Endometrium (tissue), 2 donors: ENCODE data around the gene CALML3.

Experiments used
- FAIRE-seq: peaks from 2 replicates; lab custom pipeline; 2012; peaks lifted over from hg19 to GRCh38; lab: Jason Lieb, UNC
- donor health status: control.
- donor health status: control.

CALML3 gene

DNA sequence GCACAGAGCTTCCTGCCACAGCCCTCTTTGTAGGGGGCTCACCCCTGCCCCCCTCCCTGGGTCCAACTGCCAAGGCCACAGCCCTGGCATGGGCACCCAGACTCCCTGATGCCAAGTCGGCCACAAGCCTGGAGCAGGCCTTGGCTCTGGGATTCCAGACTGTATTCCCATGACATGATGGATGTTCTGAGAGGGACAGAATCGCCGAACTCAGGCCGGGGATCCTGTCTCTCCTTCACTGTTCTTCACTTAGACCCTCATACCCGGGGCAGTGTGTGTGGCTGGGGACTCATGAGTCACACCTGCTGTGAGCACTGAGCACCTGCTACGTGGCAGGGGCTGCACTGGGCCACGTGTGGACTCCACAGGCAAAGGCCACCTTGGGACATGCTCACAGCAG, 33.3 kb upstream of the CALML3 start:
- no peak for FAIRE-seq

DNA sequence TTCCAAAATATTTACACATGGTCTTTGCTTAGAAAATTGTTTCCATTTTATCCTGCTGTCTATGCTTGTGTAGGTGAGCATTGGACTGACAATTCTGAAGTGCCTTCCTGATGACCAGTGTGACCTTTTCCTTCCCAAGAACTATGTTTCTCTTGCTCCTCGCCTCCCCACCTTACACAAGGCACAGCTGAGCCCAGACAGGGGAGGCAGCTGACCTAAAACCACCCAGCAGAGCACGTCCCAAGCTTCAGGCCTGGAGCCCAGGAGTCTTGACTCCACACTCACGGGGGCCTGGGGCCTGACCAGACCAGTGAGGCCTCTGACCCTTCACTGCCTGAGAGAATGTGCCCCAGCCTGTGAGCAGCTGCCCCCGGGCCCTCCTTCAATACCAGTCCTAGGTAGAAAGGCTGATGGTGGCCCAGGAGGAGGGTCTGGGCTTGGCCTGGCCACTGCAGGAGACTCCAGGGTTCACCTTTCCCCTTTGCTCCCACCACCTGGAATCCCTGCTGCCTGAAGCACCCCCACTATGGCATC, 32.4 kb upstream of the CALML3 start:
- no peak for FAIRE-seq

DNA sequence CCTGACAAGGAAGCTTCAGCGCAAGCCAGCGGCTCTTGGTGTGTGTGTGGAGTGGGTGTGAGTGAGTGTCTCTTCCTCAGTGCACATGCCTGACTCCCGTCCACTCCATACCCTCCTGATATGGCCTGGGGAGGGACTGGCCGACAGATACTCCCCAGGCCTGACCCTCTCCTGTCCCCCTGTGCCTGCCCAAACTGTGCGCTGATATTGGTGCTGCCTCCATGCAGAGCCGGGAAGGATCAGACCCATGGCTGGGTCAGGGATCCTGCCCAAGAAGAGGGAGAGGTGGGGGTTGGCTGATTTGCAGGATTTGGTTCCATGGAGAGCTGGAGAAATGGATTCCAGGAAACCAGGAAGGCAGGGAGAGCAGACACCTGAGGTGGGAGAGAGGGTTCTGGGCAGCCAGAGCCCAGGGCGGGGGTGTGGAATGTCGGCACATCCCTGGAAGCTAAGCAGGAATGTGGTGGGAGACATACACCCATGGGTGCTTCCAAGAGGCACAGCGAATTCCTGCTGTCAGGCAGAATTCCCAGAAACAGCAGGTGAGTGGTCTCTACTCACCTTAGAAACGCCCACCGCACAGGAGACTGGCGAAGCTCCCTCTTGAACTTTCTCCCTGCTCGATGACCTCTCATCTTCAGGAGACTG, 31.7 kb upstream of the CALML3 start:
- FAIRE-seq: no peak

DNA sequence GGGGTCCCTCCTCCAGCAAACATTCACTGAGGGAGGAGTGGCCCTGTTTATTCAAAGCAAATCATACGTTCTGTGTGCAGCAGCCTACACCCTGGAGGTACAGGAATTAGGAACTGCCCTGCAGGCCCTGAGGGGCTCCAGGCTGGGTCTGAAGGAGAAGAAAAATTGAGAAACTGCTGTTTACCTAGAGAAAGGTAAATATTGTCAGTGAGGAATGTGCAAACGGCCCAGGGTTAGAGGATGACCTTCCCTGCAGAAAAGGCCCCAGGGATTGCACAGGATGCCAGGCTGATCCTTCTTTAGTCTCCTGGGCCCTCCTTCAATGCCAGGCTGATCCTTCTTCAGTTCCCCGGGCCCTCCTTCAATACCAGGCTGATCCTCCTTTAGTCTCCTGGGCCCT, 31.1 kb upstream of the CALML3 start:
- no peak for FAIRE-seq

DNA sequence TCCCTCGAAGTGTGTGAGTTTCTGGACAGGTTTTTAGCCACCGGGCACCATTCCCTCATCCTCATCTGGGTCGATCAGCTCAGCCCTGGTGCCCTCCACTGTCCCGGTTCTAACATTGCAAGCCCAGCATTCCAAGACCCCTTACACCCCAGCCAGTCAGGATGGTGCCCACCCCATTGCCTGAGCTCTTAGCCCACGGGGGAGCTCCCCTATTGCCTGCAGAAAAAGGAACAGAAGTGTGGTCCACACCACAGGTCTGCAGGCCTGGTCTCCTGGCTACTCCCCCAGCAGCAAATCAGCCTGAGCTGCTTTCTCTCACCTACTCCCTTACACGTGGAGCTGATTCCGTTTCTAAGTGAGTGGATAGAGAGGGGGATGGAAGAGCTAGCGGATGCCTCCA, 30.1 kb upstream of the CALML3 start:
- no peak for FAIRE-seq

DNA sequence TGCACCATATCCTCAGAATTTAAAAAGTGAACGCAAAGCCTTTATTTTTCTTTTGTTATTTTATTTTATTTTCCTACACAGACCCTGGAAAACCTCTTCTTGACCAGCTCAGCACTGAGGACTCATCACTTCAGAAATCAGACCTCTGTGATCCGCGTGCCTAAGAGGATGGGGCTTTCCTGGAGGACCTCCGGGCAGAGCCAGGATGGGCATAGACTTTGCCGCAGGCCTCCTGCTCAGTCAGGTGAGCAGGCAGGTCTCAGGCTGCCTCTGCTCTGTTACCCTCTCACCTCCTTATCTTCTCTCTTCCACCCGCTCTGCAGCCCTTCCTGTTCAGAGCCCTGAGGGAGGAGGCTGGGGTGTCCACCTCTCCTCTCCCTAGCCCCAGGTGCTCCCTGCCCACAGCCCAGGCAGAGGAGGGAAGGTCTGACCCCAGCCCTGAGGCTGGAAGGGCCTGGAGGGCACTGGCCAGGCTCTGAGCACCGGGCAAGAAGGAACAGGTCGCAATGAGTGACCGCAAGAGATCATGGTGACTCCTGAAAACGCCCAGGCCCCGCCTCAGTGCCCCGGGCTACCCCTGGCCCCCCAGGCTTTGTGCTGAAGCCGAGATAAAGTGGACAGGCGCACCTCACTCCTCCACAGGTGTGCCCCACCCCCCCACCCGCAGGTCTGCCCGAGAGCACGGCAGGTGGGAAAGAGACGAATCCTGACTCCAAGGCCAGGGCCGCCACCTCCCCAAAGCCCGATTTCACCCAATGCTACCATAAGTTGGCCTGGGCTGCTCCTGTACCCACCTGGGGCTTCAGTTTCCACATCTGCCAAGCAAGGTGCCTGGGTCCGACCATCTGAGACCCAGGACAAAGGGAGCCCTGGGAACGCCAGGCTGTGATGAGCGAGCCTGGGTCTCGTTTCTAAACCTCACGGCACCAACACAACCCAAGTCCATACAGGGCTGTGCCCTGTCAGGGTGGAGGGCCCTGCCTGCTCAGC, 28.2 kb upstream of the CALML3 start:
- FAIRE-seq: no peak

DNA sequence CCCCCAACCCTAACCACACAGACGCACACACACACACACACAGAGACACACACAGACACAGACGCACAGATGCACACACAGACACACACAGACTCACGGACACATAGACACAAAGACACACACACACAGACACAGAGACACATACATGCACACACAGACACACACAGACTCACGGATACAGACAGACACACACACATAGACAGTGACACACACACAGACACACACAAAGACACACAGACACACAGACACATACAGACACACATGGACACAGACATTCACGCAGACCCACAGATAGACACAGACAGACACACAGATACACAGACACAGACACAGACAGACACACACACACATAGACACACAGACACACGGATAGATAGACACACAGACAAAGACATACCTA, 27.5 kb upstream of the CALML3 start:
- FAIRE-seq: no peak

DNA sequence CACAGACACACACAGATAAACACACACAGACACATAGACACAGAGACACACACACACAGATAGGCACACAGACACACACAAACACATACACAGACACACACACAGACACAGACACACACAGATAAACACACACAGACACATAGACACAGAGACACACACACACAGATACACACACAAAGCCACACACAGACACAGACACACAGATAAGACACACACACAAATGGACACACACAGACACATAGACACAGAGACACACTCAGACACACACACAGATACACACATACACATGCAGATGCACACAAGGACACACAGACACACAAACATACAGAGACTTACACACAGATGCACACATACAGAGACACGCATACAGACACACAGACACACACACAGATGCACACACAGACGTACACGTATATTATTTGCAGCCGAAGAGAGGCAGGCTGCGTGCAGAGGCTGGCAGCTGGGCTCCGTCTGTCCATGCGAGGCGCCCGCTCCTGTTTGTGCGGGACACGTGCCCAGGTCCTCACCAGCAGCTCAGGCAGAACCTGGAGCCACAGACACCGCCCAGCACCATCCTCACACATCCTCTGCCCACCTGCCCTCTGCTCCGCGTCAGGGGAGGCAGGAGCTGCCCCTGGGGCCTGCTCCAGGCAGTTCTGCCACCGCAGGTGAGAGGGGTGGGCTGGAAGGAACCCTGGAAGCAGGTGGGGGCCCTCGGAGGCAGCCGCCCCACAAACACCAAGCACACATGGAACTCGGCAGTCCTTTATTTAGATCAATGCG, 26.6 kb upstream of the CALML3 start:
- no peak for FAIRE-seq

DNA sequence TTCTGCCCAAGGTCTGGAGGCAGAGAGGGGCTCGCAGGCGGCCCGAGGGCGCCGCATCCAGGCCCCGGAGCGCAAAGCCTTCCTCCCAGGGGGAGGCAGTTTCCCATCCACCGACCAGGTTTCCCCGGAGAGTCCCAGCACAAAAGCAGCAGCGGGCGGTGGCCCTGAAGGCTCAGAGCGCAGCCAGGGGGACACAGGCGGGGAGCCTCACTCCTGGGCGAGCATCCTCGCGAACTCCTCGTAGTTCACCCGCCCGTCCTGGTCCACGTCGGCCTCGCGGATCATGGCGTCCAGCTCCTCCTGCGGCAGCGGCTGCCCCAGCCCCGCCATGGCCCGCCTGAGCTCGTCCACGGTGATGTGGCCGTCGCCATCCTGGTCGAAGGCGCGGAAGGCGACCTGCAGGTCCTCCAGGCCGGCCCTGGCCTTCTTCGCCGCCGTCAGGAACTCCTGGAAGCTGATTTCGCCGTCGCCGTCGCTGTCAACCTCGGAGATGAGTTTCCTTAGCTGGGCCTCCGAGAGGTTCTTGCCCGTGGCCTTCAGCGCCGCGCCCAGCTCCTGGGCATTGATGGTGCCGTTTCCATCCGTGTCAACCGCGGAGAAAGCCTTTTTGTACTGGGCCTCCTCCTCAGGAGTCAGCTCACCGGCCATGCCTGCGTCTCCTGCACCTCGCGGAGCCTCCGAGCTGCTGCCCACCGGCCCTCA, 25.8 kb upstream of the CALML3 start:
- no peak for FAIRE-seq

DNA sequence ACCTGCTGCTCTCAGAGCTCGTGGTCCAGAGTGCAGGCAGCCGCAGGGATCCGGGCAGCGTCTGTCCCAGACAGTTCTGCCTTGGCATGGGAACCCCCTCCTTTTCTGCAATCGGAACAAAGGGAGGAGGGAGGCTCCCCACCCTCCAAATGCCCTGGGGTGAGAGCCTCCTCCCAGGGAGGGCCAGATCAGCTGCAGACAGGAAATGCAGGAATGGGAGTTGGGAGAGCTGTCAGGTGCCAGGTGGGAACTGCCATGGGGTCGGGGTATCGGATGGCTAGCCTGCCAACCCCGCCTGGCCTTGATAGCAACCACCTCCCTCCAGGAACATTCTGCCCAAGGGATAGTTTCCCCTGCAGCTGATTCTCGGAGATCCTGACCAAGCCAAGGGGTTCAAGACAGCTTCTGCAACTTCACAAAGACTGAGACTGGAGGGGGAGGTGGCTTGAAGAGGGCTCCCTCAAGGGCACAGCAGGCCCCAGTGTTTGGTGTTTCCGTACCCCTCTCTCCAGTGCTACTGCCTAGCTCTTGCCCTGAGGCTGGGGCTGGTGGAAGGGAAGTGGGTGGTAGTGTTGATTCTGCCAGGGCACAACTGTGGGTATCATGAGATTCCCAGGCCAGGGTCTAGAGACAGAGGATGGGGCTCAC, 25.1 kb upstream of the CALML3 start, which contains the start of gene CALML5:
CALML5 (minus strand) TSS at position 78 of the 648 bp plus-strand sequence. CDS start 132 bp downstream, outside the sequence.
- FAIRE-seq: no peak

DNA sequence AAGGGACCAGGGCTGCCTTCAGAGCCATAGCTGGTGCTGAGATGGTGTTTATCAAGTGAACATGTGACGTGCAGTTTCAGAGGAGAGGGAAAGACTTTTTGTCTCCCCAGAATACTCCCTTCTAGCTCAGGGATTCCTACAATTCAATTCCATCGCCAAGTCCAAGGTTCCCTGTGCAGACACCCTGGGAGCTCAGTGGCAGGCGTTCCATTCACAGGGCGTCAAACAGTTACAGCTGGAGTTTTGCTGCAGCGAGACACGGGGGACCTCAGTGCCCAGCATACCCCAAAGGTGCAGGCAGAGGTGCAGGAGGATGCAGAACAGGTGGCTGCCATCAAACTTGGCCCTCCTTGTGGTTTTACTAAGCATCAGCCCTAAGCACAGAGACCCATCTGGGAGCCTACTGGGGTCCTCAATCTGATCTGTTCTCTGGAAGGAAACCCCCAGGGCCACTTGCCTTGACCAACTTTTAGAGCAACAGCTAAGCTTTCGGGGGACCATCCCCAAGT, 24.5 kb upstream of the CALML3 start:
- no peak for FAIRE-seq

DNA sequence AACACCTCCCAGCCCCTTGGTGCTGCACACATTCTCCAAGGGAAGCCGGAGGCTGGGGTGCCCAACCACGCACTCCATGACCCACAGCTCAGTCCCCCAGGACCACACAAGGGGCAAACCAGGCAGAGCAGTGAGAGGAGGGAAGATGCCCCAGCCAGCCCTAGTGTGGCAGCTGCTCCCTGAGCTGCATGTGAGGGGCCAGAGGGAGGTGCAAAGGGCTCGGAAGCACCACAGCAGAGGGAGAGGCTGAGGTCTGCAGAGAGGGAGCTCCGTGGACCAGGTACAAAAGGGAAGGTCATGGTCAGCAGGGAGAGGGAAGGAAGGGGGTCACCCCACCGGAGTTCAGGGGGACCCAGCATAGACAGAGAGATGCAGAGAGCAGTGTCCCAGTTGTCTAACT, 23.9 kb upstream of the CALML3 start:
- no peak for FAIRE-seq

DNA sequence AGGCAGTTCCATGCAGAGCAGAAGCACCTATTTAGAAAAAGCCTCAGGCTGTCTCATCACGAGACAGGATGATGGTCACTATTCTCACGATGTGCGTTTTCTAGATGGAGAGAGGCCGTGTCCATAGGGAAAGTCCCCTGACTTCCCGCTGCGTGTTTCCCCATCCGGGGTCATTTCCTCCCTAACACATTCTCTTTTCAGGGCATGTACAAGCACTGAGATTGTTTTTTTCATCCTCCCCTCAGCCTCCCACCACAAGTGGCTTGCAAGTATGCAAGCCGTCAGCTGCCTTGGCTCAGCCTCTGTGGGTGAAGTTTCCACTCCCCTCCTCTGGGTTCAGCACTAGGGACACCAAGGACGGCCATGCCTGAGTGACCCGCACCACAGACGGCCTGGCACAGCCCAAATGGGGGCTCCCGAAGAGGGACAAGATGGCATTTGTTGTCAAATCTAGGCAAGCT, 22.7 kb upstream of the CALML3 start:
- FAIRE-seq: no peak

DNA sequence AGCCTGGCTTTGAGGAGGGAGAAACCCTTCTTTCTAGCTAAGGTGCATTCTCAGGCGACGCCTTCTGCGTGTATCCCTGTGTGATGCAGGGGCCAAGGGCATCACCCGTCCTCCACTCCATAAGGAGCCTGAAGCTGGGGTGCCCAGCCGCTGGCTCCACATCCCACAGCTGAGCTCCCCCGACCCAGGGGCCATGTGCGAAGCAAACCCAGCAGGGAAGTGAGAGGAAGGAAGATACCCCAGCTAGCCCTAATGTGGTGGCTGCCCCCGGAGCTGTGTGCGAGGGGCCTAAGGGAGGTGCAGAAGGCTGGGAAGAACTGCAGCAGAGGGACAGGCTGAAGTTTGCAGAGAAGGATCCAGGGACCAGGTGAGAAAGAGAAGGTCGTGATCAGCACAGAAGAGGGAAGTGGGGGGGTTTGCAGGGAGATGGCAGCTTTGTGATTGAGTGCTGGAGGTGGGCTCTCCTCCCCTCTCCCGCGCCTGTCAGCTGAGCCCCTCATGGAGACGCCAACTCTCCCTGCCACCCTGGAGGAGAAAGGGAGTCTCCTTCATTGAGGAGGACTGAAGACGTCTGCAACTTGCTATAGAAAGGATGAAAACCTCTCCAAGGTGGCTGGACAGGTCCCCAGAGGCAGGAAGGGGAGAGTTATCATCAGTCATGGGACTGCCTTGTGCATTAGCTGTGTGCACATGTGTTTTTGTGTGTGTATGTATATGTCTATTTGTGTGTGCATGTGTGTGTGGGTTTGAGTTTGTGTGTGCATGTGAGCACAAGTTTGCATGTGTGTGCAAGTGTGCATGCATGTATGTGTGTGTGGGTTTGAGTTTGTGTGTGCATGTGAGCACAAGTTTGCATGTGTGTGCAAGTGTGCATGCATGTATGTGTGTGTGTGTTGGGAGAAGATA, 21.9 kb upstream of the CALML3 start:
- FAIRE-seq: no peak

DNA sequence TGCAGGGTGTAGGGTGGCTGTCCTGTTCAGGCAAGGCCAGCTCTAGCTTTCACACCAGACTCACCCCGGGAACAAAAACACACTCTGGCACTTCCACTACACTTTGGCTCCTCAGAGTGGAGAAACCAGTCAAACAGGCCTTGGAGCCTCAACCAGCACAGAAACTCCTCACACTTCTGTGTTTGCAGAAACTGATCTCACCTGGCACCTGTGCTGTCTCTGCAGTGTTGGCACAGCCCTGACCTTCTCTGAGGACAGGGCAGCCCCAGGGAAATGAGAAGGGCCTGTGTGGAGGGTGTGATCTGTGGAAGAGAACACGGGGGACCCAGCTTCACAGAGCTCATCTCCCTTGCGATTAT, 21.3 kb upstream of the CALML3 start:
- no peak for FAIRE-seq

DNA sequence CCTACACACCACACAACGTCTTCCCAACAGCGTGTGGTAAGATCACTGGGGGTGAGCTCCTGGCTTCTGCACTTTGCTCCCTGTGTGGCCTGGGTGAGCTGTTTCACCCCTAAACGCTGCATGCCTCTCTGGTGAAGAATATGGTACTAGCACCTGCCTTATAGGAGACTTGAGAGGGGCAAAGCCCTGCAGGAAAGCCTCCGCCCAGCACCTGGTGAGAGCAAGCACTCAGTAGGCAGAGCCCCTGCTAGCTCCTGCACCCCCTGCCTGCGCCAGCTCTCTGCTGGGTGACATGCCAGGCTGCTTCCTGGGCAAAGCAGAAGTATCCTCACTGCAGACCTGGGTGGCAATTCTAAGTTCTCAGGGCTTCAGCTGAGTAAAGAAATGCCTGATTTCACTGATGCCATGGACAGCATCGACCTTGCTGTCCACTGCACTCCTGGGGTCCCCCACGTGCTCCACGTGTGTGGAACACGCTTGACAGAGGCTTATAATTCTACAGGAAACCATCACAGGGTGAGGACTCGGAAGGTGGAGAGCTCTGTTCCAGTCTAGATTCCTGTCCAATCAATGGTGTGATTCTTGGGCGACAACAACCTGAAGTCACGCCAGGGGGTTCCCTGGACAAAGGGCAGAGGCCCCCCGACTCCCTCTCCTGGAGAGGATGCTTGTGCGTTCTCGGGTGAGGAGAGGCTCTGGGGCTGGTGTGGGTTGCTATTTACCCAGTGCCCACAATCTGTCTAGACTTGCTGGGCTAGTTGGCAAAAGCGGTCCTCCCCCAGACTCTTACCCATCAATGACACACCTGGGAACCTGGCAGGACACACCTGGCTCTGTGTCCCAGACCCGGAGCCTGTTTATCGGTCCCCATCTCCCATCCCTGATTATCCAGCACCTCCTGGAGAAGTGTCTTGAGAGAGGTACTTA, 20.4 kb upstream of the CALML3 start:
- no peak for FAIRE-seq

DNA sequence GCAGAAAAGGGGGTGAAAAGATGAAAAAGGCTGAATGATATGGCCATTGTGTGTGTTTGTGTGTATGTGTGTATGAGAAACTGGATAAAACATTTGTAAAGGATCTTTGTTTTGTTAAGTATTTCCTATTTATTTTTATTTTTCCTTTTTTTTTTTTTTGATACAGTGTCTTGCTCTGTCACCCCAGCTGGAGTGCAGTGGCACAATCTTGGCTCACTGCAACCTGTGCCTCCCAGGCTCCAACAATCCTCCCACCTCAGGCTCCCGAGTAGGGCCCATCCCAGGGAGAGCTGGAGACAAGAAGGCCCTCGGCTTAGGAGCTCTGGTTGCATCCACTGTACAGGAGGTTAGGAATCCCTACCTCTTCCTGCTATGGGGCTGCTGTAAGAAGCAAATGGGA, 18.5 kb upstream of the CALML3 start:
- FAIRE-seq: no peak

DNA sequence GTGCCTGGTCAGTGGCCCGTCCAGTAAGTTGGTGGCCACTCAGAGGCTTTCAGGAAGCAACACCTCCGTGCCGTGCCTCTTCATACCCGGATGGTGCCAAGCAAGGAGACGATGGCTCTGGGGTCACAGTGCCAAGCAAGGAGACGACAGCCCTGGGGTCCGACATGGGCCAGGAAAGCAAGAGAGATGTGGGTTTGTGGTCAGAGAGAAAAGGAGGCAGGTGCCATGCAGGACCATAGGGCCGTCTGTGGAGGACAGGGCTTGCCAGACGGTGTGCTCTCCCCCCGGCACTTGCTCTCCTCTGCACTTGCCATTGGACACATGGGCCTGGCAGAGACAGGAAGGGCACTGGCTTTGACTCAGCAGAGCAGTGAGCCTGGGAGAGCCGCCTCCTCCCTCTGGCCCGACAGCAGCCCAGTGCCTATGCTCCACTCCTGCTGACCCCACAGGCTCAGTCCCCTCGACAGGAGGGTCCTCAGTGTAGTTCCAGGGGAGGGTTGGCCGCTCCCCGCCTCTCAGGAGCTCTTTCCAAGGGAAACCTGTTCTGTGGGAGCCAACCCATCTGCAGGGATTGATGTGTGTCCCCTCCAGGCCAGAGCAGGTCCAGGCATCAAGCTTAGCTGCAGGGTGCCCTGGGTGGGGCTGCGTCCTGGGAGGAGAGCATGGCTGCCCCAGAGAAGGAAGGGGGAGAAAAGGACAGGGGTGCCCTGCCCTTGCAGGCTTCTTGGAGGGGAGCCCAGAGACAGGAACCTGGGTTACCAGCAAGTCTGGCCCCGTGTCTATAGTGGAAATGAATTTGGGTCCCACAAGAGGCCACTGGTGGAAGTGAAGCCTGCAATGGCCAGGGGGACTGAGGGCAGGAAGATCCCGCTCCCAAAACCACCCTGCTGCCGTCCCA, 17.8 kb upstream of the CALML3 start:
- no peak for FAIRE-seq
